Measurements from ENCODE around the gene CRADD. TPM values are rescaled to one million over a fixed set of nuclear protein-coding genes. Genes with fewer than 3 reads are reported as not detected.

CRADD gene
- polyA plus RNA-seq, 4 donors = 19.0 to 49.4 (median 27.1) TPM

- H3K36me3 ChIP-seq (ENCODE audit: control insufficient read depth in 3 of 3, insufficient read depth in 2 of 3, low read depth in 1 of 3, low read length in 3 of 3) = no peaks in the 10 kb centered on the region
- no peak overlapping the region for H3K27ac ChIP-seq (ENCODE audit: low read depth in 1 of 3, low read length in 2 of 3)
- DNase-seq (no peak), FAIRE-seq (no peak)
- H3K4me1 ChIP-seq (ENCODE audit: control insufficient read depth in 3 of 3, insufficient read depth in 2 of 3, low read depth in 1 of 3, low read length in 2 of 3) = peaks cover 0 to 35% (median 11%) of the 10 kb centered on the region in 3 donors
- H3K4me3 ChIP-seq (ENCODE audit: low read depth in 1 of 3, low read length in 3 of 3) = no peak overlapping the region
- peaks cover 0 to 9% of the 10 kb centered on the region in 2 donors for H3K9me3 ChIP-seq (ENCODE audit: control insufficient read depth in 2 of 2, insufficient read depth in 1 of 2, low read depth in 1 of 2, low read length in 1 of 2)
- no peaks in the 10 kb centered on the region for H3K27me3 ChIP-seq (ENCODE audit: control insufficient read depth in 3 of 3, insufficient read depth in 3 of 3, low read length in 3 of 3)
- 90 to 96% (median 93%) methylated on average over 1 of the region's 1 CpG for WGBS, 3 donors
Measured at GRCh38 chr12:93896427-93896826, 219.3 kb downstream of the CRADD start.

GRCh38 chr12:93896952-93897351, 219.8 kb downstream of the CRADD start:
- no peak for FAIRE-seq

GRCh38 chr12:93901739-93902138, 224.6 kb downstream of the CRADD start:
- FAIRE-seq (no peak), DNase-seq (no peak)
- H3K4me1 ChIP-seq (ENCODE audit: control insufficient read depth in 3 of 3, insufficient read depth in 2 of 3, low read depth in 1 of 3, low read length in 2 of 3) = peaks cover 0 to 23% (median 13%) of the 10 kb centered on the region in 3 donors
- no peaks in the 10 kb centered on the region for H3K36me3 ChIP-seq (ENCODE audit: control insufficient read depth in 3 of 3, insufficient read depth in 2 of 3, low read depth in 1 of 3, low read length in 3 of 3)
- no peak overlapping the region for H3K4me3 ChIP-seq (ENCODE audit: low read depth in 1 of 3, low read length in 3 of 3)
- peaks cover 0 to 32% of the 10 kb centered on the region in 2 donors for H3K9me3 ChIP-seq (ENCODE audit: control insufficient read depth in 2 of 2, insufficient read depth in 1 of 2, low read depth in 1 of 2, low read length in 1 of 2)
- no peaks in the 10 kb centered on the region for H3K27me3 ChIP-seq (ENCODE audit: control insufficient read depth in 3 of 3, insufficient read depth in 3 of 3, low read length in 3 of 3)
- peak overlapping the region in 1 of 3 donors; percentile 73 for H3K27ac ChIP-seq (ENCODE audit: low read depth in 1 of 3, low read length in 2 of 3)
- 91 to 94% (median 92%) methylated on average over 3 of the region's 3 CpGs for WGBS, 3 donors

More at GRCh38 chr12:93896952-93897351, 219.8 kb downstream of the CRADD start:
- Histone ChIP-seq H3K4me1 (ENCODE audit: control insufficient read depth in 3 of 3, insufficient read depth in 2 of 3, low read depth in 1 of 3, low read length in 2 of 3) (peaks cover 0 to 35% (median 11%) of the 10 kb centered on the region in 3 donors), H3K4me3 (ENCODE audit: low read depth in 1 of 3, low read length in 3 of 3) (no peak overlapping the region), H3K27ac (ENCODE audit: low read depth in 1 of 3, low read length in 2 of 3) (no peak overlapping the region), H3K27me3 (ENCODE audit: control insufficient read depth in 3 of 3, insufficient read depth in 3 of 3, low read length in 3 of 3) (no peaks in the 10 kb centered on the region), H3K36me3 (ENCODE audit: control insufficient read depth in 3 of 3, insufficient read depth in 2 of 3, low read depth in 1 of 3, low read length in 3 of 3) (no peaks in the 10 kb centered on the region), H3K9me3 (ENCODE audit: control insufficient read depth in 2 of 2, insufficient read depth in 1 of 2, low read depth in 1 of 2, low read length in 1 of 2) (peaks cover 0 to 9% of the 10 kb centered on the region in 2 donors)
- 45 to 74% (median 64%) methylated on average over 6 of the region's 6 CpGs for WGBS, 3 donors
- peak in 1 of 2 donors; percentile 63 for DNase-seq

GRCh38 chr12:93902192-93902591, 225.0 kb downstream of the CRADD start:
- 56 to 79% (median 58%) methylated on average over 4 of the region's 4 CpGs for WGBS, 3 donors
- H3K27ac ChIP-seq (ENCODE audit: low read depth in 1 of 3, low read length in 2 of 3) = peak overlapping the region in 1 of 3 donors; percentile 73

DNA sequence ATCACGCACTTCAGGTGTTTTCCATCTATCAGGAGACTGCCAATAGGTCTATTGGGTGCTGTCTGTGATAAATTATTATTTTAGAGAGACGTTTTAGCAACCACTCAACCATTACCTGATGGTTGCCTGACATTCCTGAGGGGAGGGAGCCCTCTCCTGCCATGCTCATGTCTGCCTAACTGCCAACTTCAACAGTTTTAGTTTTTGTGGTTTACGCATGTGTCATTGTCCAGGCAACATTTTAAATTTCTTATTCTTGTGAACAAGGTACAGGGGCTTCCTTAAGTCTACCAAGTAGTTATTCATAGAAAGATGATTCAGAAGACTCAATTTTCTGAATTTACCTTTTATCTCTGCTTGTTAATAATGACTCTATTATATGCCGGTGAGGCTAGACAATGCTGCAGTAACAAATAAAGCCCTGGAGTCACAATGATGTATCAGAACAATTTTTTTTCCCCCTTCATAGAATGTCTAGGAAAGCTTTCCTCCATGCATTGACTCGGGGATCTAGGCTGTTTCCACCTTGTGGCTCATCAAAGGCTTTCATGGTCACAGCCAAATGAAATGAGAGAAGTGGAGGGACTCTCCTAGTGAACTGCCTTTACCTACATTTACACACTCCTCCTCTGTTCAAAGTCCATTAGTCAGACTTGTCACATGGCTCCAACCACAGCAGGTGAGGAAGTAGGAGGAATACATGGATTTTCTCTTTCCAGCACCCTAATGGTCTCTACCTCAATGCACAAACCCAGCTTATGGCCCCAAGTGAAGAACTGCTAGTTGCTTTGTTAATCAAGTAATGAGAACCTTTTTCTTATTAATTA, 225.8 kb downstream of the CRADD start:
- H3K4me3 ChIP-seq (ENCODE audit: low read depth in 1 of 3, low read length in 3 of 3) = no peak overlapping the region
- DNase-seq (peak; percentile 70 to 89), FAIRE-seq (no peak)
- peaks cover 0 to 21% (median 11%) of the 10 kb centered on the region in 3 donors for H3K4me1 ChIP-seq (ENCODE audit: control insufficient read depth in 3 of 3, insufficient read depth in 2 of 3, low read depth in 1 of 3, low read length in 2 of 3)
- H3K27me3 ChIP-seq (ENCODE audit: control insufficient read depth in 3 of 3, insufficient read depth in 3 of 3, low read length in 3 of 3) = no peaks in the 10 kb centered on the region
- H3K36me3 ChIP-seq (ENCODE audit: control insufficient read depth in 3 of 3, insufficient read depth in 2 of 3, low read depth in 1 of 3, low read length in 3 of 3) = no peaks in the 10 kb centered on the region
- peaks cover 0 to 31% of the 10 kb centered on the region in 2 donors for H3K9me3 ChIP-seq (ENCODE audit: control insufficient read depth in 2 of 2, insufficient read depth in 1 of 2, low read depth in 1 of 2, low read length in 1 of 2)
- WGBS, 3 donors = 80 to 83% (median 82%) methylated on average over 5 of the region's 5 CpGs
- H3K27ac ChIP-seq (ENCODE audit: low read depth in 1 of 3, low read length in 2 of 3) = peak overlapping the region in 1 of 3 donors; percentile 41

More at GRCh38 chr12:93902192-93902591, 225.0 kb downstream of the CRADD start:
- Histone ChIP-seq H3K4me1 (ENCODE audit: control insufficient read depth in 3 of 3, insufficient read depth in 2 of 3, low read depth in 1 of 3, low read length in 2 of 3) (peaks cover 0 to 23% (median 13%) of the 10 kb centered on the region in 3 donors), H3K4me3 (ENCODE audit: low read depth in 1 of 3, low read length in 3 of 3) (no peak overlapping the region), H3K36me3 (ENCODE audit: control insufficient read depth in 3 of 3, insufficient read depth in 2 of 3, low read depth in 1 of 3, low read length in 3 of 3) (no peaks in the 10 kb centered on the region), H3K27me3 (ENCODE audit: control insufficient read depth in 3 of 3, insufficient read depth in 3 of 3, low read length in 3 of 3) (no peaks in the 10 kb centered on the region), H3K9me3 (ENCODE audit: control insufficient read depth in 2 of 2, insufficient read depth in 1 of 2, low read depth in 1 of 2, low read length in 1 of 2) (peaks cover 0 to 32% of the 10 kb centered on the region in 2 donors)
- no peak for FAIRE-seq
- DNase-seq = peak in 1 of 2 donors; percentile 72

- no peak for DNase-seq
- Histone ChIP-seq H3K36me3 (ENCODE audit: control insufficient read depth in 3 of 3, insufficient read depth in 2 of 3, low read depth in 1 of 3, low read length in 3 of 3) (no peaks in the 10 kb centered on the region), H3K4me3 (ENCODE audit: low read depth in 1 of 3, low read length in 3 of 3) (no peak overlapping the region), H3K9me3 (ENCODE audit: control insufficient read depth in 2 of 2, insufficient read depth in 1 of 2, low read depth in 1 of 2, low read length in 1 of 2) (peaks cover 0 to 27% of the 10 kb centered on the region in 2 donors), H3K27ac (ENCODE audit: low read depth in 1 of 3, low read length in 2 of 3) (no peak overlapping the region), H3K4me1 (ENCODE audit: control insufficient read depth in 3 of 3, insufficient read depth in 2 of 3, low read depth in 1 of 3, low read length in 2 of 3) (peaks cover under 1 to 15% (median 8%) of the 10 kb centered on the region in 3 donors), H3K27me3 (ENCODE audit: control insufficient read depth in 3 of 3, insufficient read depth in 3 of 3, low read length in 3 of 3) (no peaks in the 10 kb centered on the region)
- no peak for FAIRE-seq
- 77 to 88% (median 80%) methylated on average over 4 of the region's 4 CpGs for WGBS, 3 donors
Measured at GRCh38 chr12:93904124-93904523, 226.9 kb downstream of the CRADD start.

GRCh38 chr12:93908264-93908663, 231.1 kb downstream of the CRADD start:
- DNase-seq (no peak), FAIRE-seq (no peak)
- no peaks in the 10 kb centered on the region for H3K27me3 ChIP-seq (ENCODE audit: control insufficient read depth in 3 of 3, insufficient read depth in 3 of 3, low read length in 3 of 3)
- peaks cover 2 to 10% (median 3%) of the 10 kb centered on the region in 3 donors for H3K4me1 ChIP-seq (ENCODE audit: control insufficient read depth in 3 of 3, insufficient read depth in 2 of 3, low read depth in 1 of 3, low read length in 2 of 3)
- WGBS, 3 donors = 62 to 81% (median 80%) methylated on average over 2 of the region's 2 CpGs
- H3K4me3 ChIP-seq (ENCODE audit: low read depth in 1 of 3, low read length in 3 of 3) = no peak overlapping the region
- peak overlapping the region in 1 of 3 donors; percentile 22 for H3K27ac ChIP-seq (ENCODE audit: low read depth in 1 of 3, low read length in 2 of 3)
- no peaks in the 10 kb centered on the region for H3K36me3 ChIP-seq (ENCODE audit: control insufficient read depth in 3 of 3, insufficient read depth in 2 of 3, low read depth in 1 of 3, low read length in 3 of 3)
- peaks cover 0 to 10% of the 10 kb centered on the region in 2 donors for H3K9me3 ChIP-seq (ENCODE audit: control insufficient read depth in 2 of 2, insufficient read depth in 1 of 2, low read depth in 1 of 2, low read length in 1 of 2)

DNA sequence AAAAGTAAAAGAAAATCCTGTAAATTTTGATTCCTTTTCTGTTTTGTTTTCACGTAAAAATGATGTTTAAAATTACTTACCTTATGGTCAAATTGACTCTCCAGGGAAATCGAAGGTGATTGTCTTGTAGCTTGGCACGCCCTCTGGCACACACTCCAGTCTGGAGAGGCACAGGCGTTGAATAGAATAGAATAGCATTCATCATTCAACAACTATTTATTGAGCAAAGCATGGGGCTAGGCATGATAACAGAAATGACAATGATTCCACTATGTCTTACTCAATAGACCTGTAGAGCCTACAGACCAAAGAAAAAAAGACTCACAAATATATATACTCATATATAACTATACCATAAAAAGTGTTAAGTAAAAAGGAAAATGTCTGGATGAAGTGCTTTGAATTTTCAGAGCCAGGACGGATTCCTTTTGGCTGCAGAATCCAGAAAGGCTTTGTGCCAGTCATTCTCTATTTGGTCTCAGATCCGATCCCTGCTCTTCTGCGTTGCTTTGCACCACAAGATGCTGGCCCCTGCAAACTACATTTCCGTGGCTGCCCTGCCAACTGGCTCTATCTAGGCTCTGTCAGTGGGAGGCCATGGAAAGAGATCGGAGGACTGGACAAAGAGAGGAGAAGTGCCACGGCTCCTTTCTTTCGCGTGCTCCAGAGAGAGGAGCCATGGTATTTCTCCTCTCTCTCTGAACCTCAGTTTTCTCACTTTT, 231.8 kb downstream of the CRADD start:
- Histone ChIP-seq H3K4me1 (ENCODE audit: control insufficient read depth in 3 of 3, insufficient read depth in 2 of 3, low read depth in 1 of 3, low read length in 2 of 3) (peaks cover 2 to 10% (median 3%) of the 10 kb centered on the region in 3 donors), H3K27ac (ENCODE audit: low read depth in 1 of 3, low read length in 2 of 3) (peak overlapping the region in 2 of 3 donors; percentile 16 to 49), H3K36me3 (ENCODE audit: control insufficient read depth in 3 of 3, insufficient read depth in 2 of 3, low read depth in 1 of 3, low read length in 3 of 3) (no peaks in the 10 kb centered on the region), H3K27me3 (ENCODE audit: control insufficient read depth in 3 of 3, insufficient read depth in 3 of 3, low read length in 3 of 3) (no peaks in the 10 kb centered on the region), H3K9me3 (ENCODE audit: control insufficient read depth in 2 of 2, insufficient read depth in 1 of 2, low read depth in 1 of 2, low read length in 1 of 2) (peaks cover 0 to 7% of the 10 kb centered on the region in 2 donors), H3K4me3 (ENCODE audit: low read depth in 1 of 3, low read length in 3 of 3) (no peak overlapping the region)
- FAIRE-seq (no peak), DNase-seq (peak; percentile 72 to 82)
- WGBS, 3 donors = 60 to 72% (median 66%) methylated on average over 12 of the region's 12 CpGs

Data from small intestine (tissue), 7 donors.